ENCODE measurements around the gene PPFIBP1. TPM values are rescaled to one million over a fixed set of nuclear protein-coding genes. Genes with fewer than 3 reads are reported as not detected.

Gene PPFIBP1
- total and polyA plus RNA-seq, 2 of the 8 experiments (the other 6 are each of a cell fraction or from before 2014, with no cell fraction given) = 7.7 to 31.3 TPM

GRCh38 chr12:27651201-27651600 is 127.2 kb downstream of the PPFIBP1 start:
- no peak overlapping the region for H3K56ac ChIP-seq (replicated peaks; ENCODE audit: insufficient read length, low read depth, low read length)
- H2AK5ac ChIP-seq (ENCODE audit: low read depth, low read length) = no peak overlapping the region
- no peak overlapping the region for H2BK20ac ChIP-seq (ENCODE audit: low read length)
- H3K9ac ChIP-seq (replicated peaks in 1 of 4; ENCODE audit: extremely low read depth in 1 of 4, low read depth in 3 of 4, low read length in 3 of 4) = no peak overlapping the region
- no peak overlapping the region for H4K91ac ChIP-seq (replicated peaks; ENCODE audit: insufficient read length, low read length)
- H3K27me3 ChIP-seq (replicated peaks in 1 of 4; ENCODE audit: control insufficient read depth in 3 of 4, extremely low read depth in 1 of 4, insufficient read depth in 3 of 4, low read length in 3 of 4) = no peaks in the 10 kb centered on the region
- no peaks in the 10 kb centered on the region for H3K79me1 ChIP-seq (ENCODE audit: low read depth, low read length)
- H3K4me1 ChIP-seq (replicated peaks in 1 of 4; ENCODE audit: control insufficient read depth in 3 of 4, insufficient read depth in 4 of 4, low read length in 3 of 4) = no peaks in the 10 kb centered on the region
- no peaks in the 10 kb centered on the region for H3K79me2 ChIP-seq (ENCODE audit: control insufficient read depth in 1 of 2, insufficient read depth in 2 of 2, low read length in 2 of 2)
- ChIA-PET POLR2A (ENCODE audit: partially characterized antibody) (no interaction called here), CTCF (ENCODE audit: partially characterized antibody) (interaction anchor here (0.8 to 1.5 kb wide), 5 partner anchors 10 to 258 kb away, joined by 3 read pairs; no protein-coding TSS in a partner anchor)
- H3K36me3 ChIP-seq (ENCODE audit: control insufficient read depth in 2 of 4, insufficient read depth in 4 of 4, low read length in 3 of 4) = no peaks in the 10 kb centered on the region
- no peak for FAIRE-seq
- no peak overlapping the region for H3K4me3 ChIP-seq (ENCODE audit: extremely low read depth in 1 of 4, insufficient read depth in 2 of 4, low read depth in 3 of 4, low read length in 4 of 4)
- no peak overlapping the region for H2AFZ ChIP-seq (ENCODE audit: low read length)
- no peak overlapping the region for H3K4ac ChIP-seq (replicated peaks; ENCODE audit: insufficient read length, low read depth, low read length)
- H3K23ac ChIP-seq (ENCODE audit: insufficient read length) = no peak overlapping the region
- H3K14ac ChIP-seq (ENCODE audit: insufficient read length) = no peak overlapping the region
- H2BK12ac ChIP-seq (ENCODE audit: low read depth, low read length) = no peak overlapping the region
- no peak for DNase-seq (ENCODE audit: low read depth in 1 of 2, low spot score in 2 of 2)
- no peak overlapping the region for H3K27ac ChIP-seq (ENCODE audit: low read depth, low read length)
- no peak overlapping the region for H2BK5ac ChIP-seq (ENCODE audit: low read depth, low read length)
- no peaks in the 10 kb centered on the region for H3K23me2 ChIP-seq (ENCODE audit: low read depth, low read length)
- H3K9me3 ChIP-seq (ENCODE audit: insufficient read depth in 2 of 2, low read depth in 1 of 2, low read length in 1 of 2) = no peaks in the 10 kb centered on the region
- H3K18ac ChIP-seq (ENCODE audit: extremely low read depth, low read length) = no peak overlapping the region
- no peak overlapping the region for H2BK120ac ChIP-seq (replicated peaks; ENCODE audit: low read depth, low read length)
- H4K8ac ChIP-seq (ENCODE audit: extremely low read depth, insufficient read depth, low read length) = no peak overlapping the region
- H3K4me2 ChIP-seq (ENCODE audit: insufficient read depth in 1 of 2, low read depth in 2 of 2, low read length in 2 of 2) = no peak overlapping the region
- H2BK15ac ChIP-seq (ENCODE audit: low read length) = no peak overlapping the region
- 100% methylated on average over 1 of the region's 1 CpG; no CpG with 5 or more reads in 1 of the 2 experiments for WGBS, 2 experiments (ENCODE audit: extremely low coverage in 1 of 2, insufficient coverage in 1 of 2, insufficient read length in 1 of 2, insufficient replicate concordance in 2 of 2, low coverage in 1 of 2, low lambda C conversion rate in 2 of 2, missing lambda C conversion rate in 1 of 2)
- no peak overlapping the region for H4K5ac ChIP-seq (ENCODE audit: insufficient read length, low read depth, low read length)
- H4K20me1 ChIP-seq (replicated peaks in 1 of 2; ENCODE audit: control insufficient read depth in 1 of 2, insufficient read depth in 2 of 2, low read length in 2 of 2) = no peaks in the 10 kb centered on the region
- TF ChIP-seq JUN (IDR thresholded peaks at IDR 0.05; ENCODE audit: low read depth, low read length) = no peak
- no peak for TF ChIP-seq CBX8 (IDR thresholded peaks at IDR 0.05; ENCODE audit: borderline replicate concordance, low read depth, low read length)
- TF ChIP-seq EZH2 (IDR thresholded peaks at IDR 0.05; ENCODE audit: low read depth, low read length, severe bottlenecking) = no peak
- TF ChIP-seq RNF2 (IDR thresholded peaks at IDR 0.05; ENCODE audit: borderline replicate concordance, low read depth, low read length, missing control alignments, poor library complexity, severe bottlenecking) = no peak
- TF ChIP-seq SIRT6 (IDR thresholded peaks at IDR 0.05; ENCODE audit: low read length) = no peak

Measured in H1 (cell line).